NCI-H2196 (cell line): ENCODE data around the gene USP5.
"Not testable (repeated sequence)": the region's sequence is repeated elsewhere in the genome, so short reads cannot be mapped to it uniquely, and the experiment has no call there.

Experiments
- DNase-seq: peaks from one replicate; lab custom pipeline; 2025; ENCODE audit not compliant: unreplicated experiment; lab: John Stamatoyannopoulos, UW

USP5 gene

DNA sequence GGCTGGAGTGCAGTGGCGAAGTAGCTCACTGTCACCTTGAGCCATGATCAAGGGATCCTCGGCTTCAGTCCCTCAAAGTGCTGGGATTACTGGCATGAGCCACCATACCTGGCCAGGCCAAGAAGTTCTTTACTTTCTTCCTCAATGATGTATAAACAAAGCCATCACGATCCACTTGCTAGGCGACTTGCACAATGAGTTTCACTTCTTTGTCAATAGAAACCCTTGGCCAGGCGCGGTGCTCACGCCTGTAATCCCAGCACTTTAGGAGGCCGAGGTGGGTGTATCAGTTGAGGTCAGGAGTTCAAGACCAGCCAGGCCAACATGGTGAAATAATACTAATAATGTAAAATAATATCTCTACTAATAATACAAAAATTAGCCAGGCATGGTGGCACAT, 35.5 kb downstream of the USP5 start:
- DNase-seq = no peak

DNA sequence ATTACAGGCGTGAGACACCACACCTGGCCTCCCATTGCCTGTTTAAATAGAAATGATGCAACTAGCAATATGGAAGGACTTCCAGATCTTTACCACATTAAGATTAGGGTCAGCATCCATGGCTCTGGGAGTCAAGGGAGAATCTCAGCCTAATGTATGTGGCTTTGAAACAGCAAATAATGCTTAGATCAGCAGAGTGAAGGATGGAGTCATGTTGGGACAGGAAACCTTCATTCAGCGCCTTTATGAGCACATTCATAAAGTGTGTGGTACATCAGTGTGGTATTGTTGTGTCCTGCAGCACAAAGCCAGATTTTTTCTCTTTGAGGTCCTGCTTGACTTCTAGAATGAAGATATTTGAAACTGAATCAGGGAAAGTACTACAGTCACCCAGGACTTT, 36.4 kb downstream of the USP5 start:
- DNase-seq = no peak

DNA sequence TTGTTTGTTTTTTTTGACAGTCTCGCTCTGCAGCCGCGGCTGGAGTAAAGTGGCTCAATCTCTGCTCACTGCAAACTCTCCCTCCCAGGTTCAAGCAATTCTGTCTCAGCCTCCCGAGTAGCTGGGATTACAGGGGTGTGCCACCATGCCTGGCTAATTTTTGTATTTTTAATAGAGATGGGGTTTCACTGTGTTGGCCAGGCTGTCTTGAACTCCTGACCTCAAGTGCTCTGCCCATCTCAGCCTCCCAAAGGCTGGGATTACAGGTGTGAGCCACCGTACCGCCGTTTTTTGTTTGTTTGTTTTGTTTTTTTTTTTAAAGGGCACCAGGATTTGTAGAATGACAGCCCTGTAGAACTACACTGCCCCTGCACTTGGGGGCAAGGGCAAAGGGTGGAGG, 36.8 kb downstream of the USP5 start:
- not testable (repeated sequence) for DNase-seq

DNA sequence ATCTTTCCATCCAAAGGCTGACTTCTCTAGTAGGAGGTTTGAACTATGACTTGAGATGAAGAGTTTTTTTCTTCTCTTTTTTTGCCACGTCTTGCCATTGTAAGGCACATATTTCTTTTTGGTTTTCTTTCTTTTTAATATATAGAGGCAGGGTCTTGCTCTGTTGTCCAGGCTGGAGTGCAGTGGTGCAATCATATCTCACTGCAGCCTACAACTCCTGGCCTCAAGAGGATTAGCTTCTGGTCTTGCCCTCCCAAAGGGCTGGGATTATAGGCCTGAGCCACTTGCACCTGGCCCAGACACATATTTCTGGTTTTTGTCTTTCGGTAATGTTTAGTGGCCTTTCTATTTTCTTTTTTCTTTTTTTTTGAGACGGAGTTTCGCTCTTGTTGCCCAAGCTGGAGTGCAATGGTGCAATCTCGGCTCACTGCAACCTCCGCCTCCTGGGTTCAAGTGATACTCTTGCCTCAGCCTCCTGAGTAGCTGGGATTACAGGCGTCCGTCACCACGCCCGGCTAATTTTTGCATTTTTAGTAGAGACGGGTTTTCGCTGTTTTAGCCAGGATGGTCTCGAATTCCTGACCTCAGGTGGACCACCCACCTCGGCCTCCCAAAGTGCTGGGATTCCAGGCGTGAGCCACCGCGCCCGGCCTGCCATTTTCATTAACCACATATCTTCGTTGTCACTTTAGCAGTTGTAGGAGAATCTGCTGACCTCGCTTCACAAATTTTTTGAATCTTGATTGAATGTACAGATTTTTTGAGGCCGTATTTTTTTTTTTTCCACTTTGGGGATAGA, 38.0 kb downstream of the USP5 start:
- DNase-seq = not testable (repeated sequence)

DNA sequence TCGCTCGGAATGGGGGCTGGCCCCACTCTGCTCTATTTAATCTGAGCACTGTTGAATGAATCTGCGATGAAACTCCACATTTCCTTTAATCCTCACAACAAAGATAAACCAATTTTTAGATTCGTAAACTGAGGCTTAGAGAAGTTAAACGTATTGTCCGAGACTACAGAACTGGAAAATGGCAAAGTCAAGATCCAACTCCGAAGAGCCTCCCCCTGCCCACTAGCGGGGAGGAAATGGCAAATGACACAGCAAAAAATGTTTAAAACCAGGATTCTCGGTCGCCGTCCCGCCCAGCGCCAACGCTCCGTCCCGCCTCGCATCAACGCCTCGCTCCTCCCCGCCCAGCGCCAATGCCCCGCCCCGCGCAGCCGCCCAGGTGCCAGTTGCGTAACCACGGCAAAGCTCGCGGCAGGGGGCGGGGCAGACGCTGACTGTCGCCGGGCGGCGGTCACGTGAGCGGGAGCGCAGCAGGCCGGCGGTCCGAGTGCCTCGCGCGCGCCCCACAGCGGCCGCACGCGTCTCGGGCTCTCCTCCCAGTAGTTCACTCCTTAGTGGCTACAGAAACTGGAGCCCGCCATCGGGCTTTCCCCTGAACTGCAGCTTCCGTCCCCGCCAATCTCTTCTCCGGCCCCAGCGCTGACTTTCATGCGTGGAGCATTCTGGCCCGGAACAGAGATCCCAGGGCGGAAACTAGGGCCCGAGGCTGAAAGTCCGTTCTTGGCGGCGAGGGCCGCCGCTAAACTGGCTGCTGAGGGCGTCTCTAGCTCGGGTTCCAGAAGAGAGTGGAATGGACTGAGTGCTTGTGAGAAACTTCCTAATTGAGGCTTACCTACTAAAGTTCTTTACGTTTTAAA, 39.1 kb downstream of the USP5 start:
- peak; percentile 83 for DNase-seq

DNA sequence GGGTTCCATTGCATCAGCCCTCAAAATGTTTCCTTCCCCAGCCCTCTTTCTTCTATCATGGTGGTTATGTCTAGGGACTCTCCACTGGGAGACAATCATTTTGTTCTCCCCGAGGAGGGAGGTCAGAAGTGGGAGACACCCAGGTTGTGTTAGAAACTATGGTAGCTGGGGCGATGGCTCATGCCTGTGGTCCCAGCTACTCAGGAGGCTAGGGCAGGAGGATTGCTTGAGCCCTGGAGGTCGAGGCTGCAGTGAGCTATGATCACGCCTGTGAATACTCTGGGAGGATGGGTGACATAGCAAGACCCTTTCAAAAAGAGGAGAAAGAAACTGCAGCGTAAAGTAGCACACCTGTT, 39.7 kb downstream of the USP5 start:
- no peak for DNase-seq

DNA sequence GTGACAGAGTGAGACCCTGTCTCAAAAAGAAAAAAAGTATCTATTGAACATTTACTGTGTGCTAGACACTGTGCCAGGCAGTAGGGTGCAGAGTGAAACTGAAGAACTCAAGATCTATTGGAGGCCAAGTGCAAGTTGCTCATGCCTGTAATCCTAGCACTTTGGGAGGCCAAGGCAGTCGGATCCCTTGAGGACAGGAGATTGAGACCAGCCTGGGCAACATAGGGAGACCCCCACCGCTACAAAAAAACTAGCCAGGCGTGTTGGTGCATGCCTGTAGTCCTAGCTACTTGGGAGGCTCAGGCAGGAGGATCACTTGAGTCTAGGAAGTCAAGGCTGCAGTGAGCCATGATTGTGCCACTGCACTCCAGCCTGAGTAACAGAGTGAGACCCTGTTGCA, 40.7 kb downstream of the USP5 start:
- DNase-seq = not testable (repeated sequence)

DNA sequence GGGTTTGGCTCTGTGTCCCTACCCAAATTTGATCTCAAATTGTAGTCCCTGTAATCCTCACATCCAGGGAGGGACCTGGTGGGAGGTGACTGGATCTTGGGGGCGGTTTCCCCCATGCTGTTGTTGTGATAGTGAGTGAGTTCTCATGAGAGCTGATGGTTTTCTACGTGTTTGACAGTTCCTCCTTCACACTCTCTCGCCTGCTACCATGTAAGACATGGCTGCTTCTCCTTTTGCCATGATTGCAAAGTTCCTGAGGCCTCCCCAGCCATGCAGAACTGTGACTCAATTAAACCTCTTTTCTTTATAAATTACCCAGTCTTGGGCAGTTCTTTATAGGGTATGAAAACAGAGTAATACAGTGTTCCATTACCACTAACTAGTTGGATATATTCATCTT, 42.4 kb downstream of the USP5 start:
- no peak for DNase-seq

DNA sequence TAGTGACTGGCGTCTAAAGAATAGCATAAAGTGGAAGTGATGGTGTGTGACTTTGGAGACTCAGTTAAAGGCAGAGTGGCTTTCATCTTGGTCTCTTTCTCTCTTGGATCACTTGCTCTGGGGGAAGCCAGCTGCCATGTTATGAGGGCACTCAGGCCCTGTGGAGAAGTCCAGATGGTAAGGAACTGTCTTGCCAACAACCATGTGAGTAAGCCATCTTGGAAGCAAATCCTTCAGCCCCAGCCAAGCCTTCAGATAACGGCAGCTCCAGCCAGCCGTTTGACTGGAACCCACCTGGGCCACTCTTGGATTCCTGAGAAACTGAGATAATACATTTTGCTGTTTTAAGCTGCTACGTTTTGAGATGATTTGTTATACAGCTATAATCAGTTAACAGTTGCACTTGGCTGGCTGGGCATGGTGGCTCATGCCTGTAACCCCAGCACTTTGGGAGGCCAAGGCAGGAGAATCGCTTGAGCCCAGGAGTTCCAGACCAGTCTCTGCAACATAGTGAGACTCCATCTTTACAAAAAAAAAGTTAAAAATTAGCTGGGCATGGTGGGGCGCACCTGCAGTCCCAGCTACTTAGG, 45.0 kb downstream of the USP5 start:
- no peak for DNase-seq

DNA sequence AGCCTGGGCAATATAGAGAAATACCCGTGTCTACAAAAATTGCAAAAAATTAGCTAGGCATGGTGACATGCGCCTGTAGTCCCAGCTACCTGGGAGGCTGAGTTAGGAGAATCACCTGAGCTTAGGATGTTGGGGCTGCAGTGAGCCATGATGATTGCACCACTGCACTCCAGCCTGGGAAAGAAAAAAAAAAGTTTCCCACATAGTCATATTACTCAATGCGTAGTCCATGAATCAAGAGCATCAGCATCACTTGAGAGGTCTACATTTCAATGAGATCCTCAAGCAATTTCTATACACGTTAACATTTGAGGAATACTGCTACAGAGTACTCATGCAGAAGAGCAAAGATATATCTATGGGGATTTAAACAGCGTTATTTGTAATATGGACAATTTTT, 47.5 kb downstream of the USP5 start:
- no peak for DNase-seq

DNA sequence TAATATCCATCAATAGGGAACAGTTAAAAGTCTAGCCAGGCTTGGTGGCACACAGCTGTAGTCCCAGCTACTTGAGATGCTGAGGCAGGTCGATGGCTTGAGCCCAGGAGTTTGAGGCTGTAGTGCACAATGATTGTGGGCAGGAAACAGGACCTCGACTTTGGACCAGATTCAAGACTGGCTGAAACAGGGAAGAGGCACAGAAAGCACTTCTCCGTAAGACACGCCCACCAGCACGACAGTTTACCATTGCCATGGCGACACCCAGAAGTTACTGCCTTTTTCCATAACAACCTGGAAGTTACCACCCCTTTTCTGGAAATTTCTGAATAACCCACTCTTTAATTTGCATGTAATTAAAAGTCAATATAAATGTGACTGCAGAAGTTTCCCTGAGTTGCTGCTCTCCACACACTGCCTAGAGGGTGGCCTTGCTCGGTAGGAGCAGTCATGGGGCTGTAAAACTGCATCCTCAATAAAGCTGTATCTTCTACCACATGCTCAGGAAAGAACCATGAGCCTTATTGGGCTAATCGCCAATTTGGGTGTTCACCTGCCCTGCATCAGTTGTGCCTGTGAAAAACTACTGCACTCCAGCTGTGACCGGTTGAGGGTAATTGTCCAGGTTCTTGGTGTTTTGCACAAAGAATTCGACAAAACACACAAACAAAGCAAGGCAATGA, 48.0 kb downstream of the USP5 start:
- DNase-seq = peak; percentile 65

DNA sequence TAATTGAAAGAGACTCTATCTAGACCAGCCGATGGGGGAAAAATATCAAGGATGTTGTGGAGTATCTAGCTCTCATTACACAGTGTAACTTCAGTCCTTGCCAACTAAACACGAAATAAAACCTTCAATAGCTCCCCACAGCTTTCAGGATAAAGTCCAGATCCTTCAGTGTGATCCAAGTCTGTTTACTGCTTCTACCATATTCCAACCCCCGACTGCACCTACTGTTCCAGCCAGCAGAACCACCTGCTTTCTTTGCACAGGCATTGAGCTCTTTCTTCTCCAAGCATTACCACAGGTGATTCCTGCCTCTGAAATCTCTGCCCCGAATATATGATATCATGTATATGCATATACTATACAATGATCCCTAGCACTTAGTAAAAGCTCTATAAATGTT, 50.5 kb downstream of the USP5 start:
- DNase-seq = no peak

DNA sequence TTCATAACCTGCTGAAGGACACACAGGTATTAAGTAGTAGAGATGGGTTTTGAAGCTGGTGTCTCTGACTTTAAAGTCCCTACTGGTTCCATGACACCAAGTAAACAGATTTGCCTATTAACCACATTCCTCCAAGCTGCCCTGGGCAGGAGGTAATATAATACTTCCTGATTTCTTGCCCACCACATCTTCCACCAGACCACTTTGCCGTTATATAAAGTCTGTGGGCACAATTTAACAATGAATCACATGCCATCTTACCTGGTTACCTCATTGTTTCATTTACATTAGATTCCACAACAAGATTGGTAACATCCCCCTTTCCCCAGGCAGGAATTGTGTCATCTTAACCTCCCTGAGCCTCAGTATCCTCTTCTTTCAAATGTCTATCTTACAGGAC, 51.8 kb downstream of the USP5 start:
- DNase-seq = no peak

DNA sequence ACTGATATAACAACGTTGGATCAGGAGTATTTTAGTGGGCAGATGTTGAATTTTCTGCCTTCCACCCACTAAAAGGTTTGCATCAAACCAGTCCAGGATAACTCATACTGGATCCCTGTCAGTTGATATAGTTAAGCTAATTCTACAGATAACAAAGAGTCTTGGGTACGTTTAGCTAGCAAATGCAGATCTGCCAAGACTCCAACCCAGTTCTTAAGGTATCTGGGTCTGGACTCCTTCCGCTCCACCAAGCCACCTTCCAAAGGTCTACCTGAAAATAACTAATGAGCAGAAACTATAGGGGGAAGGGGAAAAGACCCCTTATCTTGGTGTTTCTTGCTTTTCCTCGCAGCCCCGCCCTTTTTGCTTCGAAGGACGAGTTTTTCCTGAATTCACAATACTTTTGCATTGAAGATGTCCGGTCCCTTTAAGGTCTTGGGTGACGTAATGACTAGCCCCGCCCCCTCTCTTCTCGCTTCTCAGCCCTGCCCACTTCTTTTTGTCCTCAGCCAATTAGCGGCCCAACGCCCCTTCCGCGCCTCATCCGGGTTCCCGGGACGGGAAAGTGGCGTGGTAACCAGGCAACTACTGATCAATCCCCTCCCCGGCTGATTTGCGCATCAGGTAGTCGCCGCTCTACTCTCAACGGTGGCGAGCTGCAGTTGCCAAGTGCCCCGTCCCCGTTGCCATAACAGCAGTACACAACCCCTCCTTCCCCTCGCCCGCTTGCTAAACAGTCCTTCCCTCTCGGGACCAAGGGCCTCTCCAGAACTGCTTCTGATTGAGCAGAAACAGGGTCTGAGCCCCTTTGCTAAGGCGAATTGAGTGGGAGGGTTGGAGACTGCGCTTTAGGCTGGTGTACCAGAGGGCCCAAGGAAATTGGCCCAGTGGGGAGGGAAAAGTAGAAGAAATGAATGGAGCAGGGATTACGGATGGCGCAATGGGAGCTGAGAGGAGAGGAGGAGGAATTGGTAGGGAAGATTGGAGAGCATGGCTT, 52.6 kb downstream of the USP5 start, which contains the start of gene LRRC23:
Gene LRRC23 (plus strand): TSS at position 543 of the 997 bp plus-strand sequence. CDS start 812 bp downstream, outside the sequence.
- peak; percentile 88 for DNase-seq

DNA sequence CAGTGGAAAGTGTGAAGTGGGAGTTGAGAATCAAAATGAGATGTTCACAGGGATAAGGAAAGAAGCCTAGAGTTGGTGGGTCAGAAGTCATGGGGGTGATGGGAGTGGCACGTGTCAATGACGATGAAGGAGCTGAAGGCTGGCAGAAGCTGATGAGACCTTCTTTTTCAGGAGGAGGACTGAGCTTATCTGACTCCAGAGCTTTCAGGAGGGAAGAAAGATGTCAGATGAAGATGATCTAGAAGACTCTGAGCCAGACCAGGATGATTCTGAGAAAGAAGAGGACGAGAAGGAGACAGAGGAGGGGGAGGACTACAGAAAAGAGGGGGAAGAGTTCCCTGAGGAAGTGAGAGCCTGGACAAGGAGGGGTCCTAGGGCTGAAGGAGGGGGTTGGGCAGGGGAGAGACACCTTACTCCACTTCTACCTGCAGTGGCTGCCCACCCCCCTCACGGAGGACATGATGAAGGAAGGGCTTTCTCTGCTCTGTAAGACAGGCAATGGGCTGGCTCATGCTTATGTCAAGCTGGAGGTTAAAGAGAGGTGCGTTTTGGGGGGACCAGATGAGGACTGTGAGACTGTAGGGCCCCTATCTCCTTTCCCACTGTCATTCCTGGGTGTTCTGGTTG, 53.6 kb downstream of the USP5 start:
- DNase-seq = no peak

DNA sequence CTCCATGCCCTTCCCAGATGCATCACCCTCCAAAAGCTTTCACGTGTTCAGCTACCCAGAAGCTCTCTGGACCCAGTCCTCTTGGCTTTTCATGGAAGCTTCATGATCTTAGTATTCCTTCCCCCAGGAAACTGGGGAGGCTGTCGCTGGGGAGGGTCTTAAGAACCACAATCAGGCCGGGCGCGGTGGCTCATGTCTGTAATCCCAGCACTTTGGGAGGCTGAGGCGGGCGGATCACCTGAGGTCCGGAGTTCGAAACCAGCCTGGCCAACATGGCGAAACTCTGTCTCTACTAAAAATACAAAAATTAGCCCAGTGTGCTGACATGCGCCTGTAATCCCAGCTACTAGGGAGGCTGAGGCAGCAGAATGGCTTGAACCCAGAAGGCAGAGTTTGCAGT, 56.2 kb downstream of the USP5 start:
- DNase-seq = not testable (repeated sequence)

DNA sequence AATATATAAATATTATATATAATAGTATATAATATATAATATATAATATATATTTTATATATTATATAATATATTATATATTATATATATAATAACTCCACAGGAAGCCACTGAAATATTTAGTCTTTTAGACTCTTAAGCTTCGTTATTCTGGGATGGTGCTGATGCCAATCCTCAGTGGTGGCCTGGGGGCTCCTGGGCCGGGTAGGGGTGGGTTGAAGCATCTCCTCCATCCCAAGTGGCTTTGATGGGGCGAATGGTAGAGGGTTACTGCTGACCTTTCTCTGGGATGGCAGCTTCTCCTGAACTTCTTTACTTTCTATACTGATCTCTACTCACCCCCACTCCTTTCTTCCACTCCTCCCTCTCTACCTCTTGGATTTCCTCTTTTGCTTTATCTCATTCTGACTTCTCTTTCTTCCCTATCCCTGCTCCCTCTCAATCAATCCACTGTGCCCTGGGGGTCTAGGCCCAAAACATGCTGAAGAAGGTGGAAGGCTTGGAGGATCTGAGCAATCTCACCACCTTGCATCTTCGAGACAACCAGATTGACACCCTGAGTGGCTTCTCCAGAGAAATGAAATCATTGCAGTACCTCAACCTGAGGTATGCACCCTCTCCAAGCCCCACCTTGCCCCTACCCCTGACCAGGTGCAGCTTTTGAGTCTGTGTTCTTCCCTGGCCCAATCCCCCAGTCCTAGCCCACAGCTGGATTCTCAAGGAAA, 57.6 kb downstream of the USP5 start:
- no peak for DNase-seq

DNA sequence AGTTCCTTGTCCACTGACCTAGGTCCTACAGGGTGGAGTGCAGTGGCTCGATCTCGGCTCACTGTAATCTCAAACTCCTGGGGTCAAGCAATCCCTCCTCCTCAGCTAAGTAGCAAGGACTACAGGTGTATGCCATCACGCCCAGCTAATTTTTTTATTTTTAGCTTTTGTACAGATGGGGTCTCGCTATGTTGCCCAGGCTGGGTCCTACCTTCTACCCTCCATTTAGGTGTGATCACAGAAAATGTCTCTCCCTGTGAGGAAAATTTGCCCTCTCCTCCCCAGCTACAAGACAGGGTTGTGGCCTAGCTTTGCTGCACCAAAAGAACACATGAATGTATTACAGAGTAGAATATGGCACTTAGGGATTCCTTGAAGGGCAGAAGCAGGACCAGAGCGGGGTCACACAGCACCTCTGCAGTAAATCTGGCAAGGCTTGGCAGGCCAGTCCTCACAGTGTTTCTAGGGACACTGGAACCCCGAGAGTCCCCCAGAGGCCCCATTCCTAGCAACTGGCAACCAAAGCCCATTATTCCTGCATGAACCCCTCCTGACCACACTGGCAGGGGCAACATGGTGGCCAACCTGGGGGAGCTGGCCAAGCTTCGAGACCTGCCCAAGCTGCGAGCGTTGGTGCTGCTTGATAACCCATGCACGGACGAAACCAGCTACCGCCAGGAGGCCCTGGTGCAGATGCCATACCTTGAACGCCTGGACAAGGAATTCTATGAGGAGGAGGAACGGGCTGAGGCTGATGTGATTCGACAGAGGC, 60.4 kb downstream of the USP5 start:
- DNase-seq = no peak
